ENCODE results near the gene MACROH2A2. TPM values are rescaled to one million over a fixed set of nuclear protein-coding genes. Genes with fewer than 3 reads are reported as not detected.

MACROH2A2 gene
- total RNA-seq, 1 donor from 2014 or later, result 15.5 TPM

DNA sequence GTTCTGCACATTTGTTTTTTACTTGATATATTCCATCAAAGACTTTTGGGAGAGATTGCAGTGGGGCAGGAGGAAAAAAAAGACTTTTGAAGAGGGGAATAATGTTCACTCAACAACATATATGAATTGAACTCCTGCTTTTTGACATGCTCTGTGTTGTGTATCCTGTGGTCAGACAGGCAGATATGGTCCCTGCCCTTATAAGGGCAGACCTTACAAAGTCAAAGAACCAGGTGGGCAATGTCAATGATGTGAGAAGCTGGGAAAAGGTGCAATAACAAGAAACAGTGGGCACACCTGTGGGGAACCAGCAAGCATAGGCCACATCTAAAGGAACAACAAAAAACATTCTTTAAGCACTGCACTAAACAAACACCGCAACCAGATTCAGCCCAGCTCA is 71.8 kb downstream of the MACROH2A2 start:
- DNase-seq (ENCODE audit: extremely low spot score in 2 of 2), result no peak
- H3K4me3 ChIP-seq, result no peak overlapping the region
- no peak overlapping the region for H3K27ac ChIP-seq
- H3K9me3 ChIP-seq, result no peaks in the 10 kb centered on the region
- H3K4me1 ChIP-seq, result no peaks in the 10 kb centered on the region
- peaks cover 0 to 5% of the 10 kb centered on the region in 2 donors for H3K36me3 ChIP-seq
- no peaks in the 10 kb centered on the region for H3K27me3 ChIP-seq
- intact Hi-C loops (cut with DNase I), result no loop called here
- no peak for TF ChIP-seq POLR2AphosphoS5 (IDR thresholded peaks at IDR 0.05; ENCODE audit: insufficient read depth in 1 of 2, low read depth in 1 of 2)
- no peak for TF ChIP-seq POLR2A (IDR thresholded peaks at IDR 0.05)
- no peak for TF ChIP-seq CTCF (IDR thresholded peaks at IDR 0.05)

DNA sequence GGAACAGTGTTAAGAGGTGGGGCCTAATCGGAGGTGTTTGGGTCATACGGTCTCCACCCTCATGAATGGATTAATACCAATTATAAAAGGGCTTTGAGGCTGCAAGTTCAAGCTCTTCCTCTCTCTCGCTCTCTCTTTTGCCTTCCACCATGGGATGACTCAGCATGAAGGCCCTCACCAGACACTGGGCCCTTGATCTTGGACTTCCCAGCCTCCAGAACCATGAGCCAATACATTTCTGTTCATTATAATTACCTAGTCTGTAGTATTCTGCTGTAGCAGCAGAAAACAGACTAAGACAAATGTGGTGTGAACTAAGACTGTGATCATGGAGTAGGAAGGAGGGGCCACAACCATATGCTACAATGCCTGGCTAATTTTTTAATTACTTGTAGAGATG is 72.3 kb downstream of the MACROH2A2 start:
- H3K9me3 ChIP-seq, result no peaks in the 10 kb centered on the region
- peaks cover 0 to 5% of the 10 kb centered on the region in 2 donors for H3K36me3 ChIP-seq
- TF ChIP-seq POLR2AphosphoS5 (IDR thresholded peaks at IDR 0.05; ENCODE audit: insufficient read depth in 1 of 2, low read depth in 1 of 2), result no peak
- no peak for TF ChIP-seq POLR2A (IDR thresholded peaks at IDR 0.05)
- TF ChIP-seq CTCF (IDR thresholded peaks at IDR 0.05), result no peak
- no peak overlapping the region for H3K27ac ChIP-seq
- intact Hi-C loops (cut with DNase I), result no loop called here
- H3K4me1 ChIP-seq, result no peaks in the 10 kb centered on the region
- no peaks in the 10 kb centered on the region for H3K27me3 ChIP-seq
- no peak for DNase-seq (ENCODE audit: extremely low spot score in 2 of 2)
- H3K4me3 ChIP-seq, result no peak overlapping the region

- Histone ChIP-seq H3K9me3 (no peaks in the 10 kb centered on the region), H3K36me3 (no peaks in the 10 kb centered on the region), H3K4me1 (peaks cover 3% of the 10 kb centered on the region), H3K4me3 (no peak overlapping the region), H3K27me3 (no peaks in the 10 kb centered on the region), H3K27ac (no peak overlapping the region)
- no peak for DNase-seq (ENCODE audit: extremely low spot score in 2 of 2)
- TF ChIP-seq CTCF (IDR thresholded peaks at IDR 0.05) (no peak), POLR2A (IDR thresholded peaks at IDR 0.05) (no peak), POLR2AphosphoS5 (IDR thresholded peaks at IDR 0.05; ENCODE audit: insufficient read depth in 1 of 2, low read depth in 1 of 2) (no peak)
- intact Hi-C loops (cut with DNase I), result no loop called here
Observed at GRCh38 chr10:70125918-70126552, 73.4 kb downstream of the MACROH2A2 start.

GRCh38 chr10:70126700-70127395 is 74.2 kb downstream of the MACROH2A2 start:
- TF ChIP-seq CTCF (IDR thresholded peaks at IDR 0.05) (no peak), POLR2A (IDR thresholded peaks at IDR 0.05) (no peak), POLR2AphosphoS5 (IDR thresholded peaks at IDR 0.05; ENCODE audit: insufficient read depth in 1 of 2, low read depth in 1 of 2) (no peak)
- intact Hi-C loops (cut with DNase I), result no loop called here
- no peaks in the 10 kb centered on the region for H3K27me3 ChIP-seq
- H3K4me3 ChIP-seq, result no peak overlapping the region
- DNase-seq (ENCODE audit: extremely low spot score in 2 of 2), result no peak
- no peaks in the 10 kb centered on the region for H3K9me3 ChIP-seq
- no peak overlapping the region for H3K27ac ChIP-seq
- H3K36me3 ChIP-seq, result no peaks in the 10 kb centered on the region
- H3K4me1 ChIP-seq, result peaks cover 11% of the 10 kb centered on the region
